ENCODE measurements around the gene OGG1. TPM values are rescaled to one million over a fixed set of nuclear protein-coding genes. Genes with fewer than 3 reads are reported as not detected.

Gene OGG1
- total and polyA plus RNA-seq, 9 of the 15 experiments (the other 6 are each of a cell fraction or from before 2014, with no cell fraction given) = 6.6 to 33.0 (median 24.4) TPM

- peak; percentile 83 for TF ChIP-seq ARID4B (CRISPR knock-in tag; IDR thresholded peaks at IDR 0.05)
- no peak for TF ChIP-seq XRCC4 (IDR thresholded peaks at IDR 0.05; ENCODE audit: extremely low read depth, insufficient read depth, insufficient read length)
- TF ChIP-seq ZNF431 (CRISPR knock-in tag; IDR thresholded peaks at IDR 0.05) = 0 out of 2 replicates have a peak, but pooled peaks have one; percentile 27
- TF ChIP-seq LARP7 (IDR thresholded peaks at IDR 0.05) = no peak
- TF ChIP-seq STAG1 (CRISPR knock-in tag; IDR thresholded peaks at IDR 0.05; ENCODE audit: borderline replicate concordance) = no peak
- TF ChIP-seq TAL1 (IDR thresholded peaks at IDR 0.05) = no peak
- no peak for TF ChIP-seq SNRNP70 (optimal IDR thresholded peaks at IDR 0.05; ENCODE audit: low read depth, low read length)
- TF ChIP-seq MYC (IDR thresholded peaks at IDR 0.05; ENCODE audit: low read depth, low read length) = 0 out of 2 replicates have a peak, but pooled peaks have one; percentile 6
- 0 out of 2 replicates have a peak, but pooled peaks have one; percentile 27 for TF ChIP-seq MYC (CRISPR knock-in tag; IDR thresholded peaks at IDR 0.05; ENCODE audit: borderline replicate concordance, low read depth)
- TF ChIP-seq ZNF384 (IDR thresholded peaks at IDR 0.05; ENCODE audit: low read depth, low read length) = 0 out of 2 replicates have a peak, but pooled peaks have one; percentile 6
- TF ChIP-seq TCF7 (IDR thresholded peaks at IDR 0.05; ENCODE audit: borderline replicate concordance) = no peak
- no peak for TF ChIP-seq TGIF2 (CRISPR knock-in tag; IDR thresholded peaks at IDR 0.05)
- TF ChIP-seq CBX1 (IDR thresholded peaks at IDR 0.05; ENCODE audit: low read depth) = peak; percentile 52; the same call in 1 of the 2 replicates
- no peak for TF ChIP-seq SMARCB1 (IDR thresholded peaks at IDR 0.05; ENCODE audit: insufficient read length, low read depth)
- TF ChIP-seq ZNF407 (IDR thresholded peaks at IDR 0.05; ENCODE audit: low read depth) = no peak
- TF ChIP-seq CHCHD3 (CRISPR knock-in tag; IDR thresholded peaks at IDR 0.05) = no peak
Measured at GRCh38 chr3:9793161-9793781, 43.5 kb downstream of the OGG1 start (continued).
